ENCODE results near the gene SLC2A1.

- TF ChIP-seq, protein P1, sequence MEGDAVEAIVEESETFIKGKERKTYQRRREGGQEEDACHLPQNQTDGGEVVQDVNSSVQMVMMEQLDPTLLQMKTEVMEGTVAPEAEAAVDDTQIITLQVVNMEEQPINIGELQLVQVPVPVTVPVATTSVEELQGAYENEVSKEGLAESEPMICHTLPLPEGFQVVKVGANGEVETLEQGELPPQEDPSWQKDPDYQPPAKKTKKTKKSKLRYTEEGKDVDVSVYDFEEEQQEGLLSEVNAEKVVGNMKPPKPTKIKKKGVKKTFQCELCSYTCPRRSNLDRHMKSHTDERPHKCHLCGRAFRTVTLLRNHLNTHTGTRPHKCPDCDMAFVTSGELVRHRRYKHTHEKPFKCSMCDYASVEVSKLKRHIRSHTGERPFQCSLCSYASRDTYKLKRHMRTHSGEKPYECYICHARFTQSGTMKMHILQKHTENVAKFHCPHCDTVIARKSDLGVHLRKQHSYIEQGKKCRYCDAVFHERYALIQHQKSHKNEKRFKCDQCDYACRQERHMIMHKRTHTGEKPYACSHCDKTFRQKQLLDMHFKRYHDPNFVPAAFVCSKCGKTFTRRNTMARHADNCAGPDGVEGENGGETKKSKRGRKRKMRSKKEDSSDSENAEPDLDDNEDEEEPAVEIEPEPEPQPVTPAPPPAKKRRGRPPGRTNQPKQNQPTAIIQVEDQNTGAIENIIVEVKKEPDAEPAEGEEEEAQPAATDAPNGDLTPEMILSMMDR (IDR thresholded peaks at IDR 0.05 in 8 of 11, conservative IDR thresholded peaks at IDR 0.05 in 3 of 11): no peak
- TF ChIP-seq POLR2A (IDR thresholded peaks at IDR 0.05) (no peak), POLR2AphosphoS5 (IDR thresholded peaks at IDR 0.05) (no peak)
Measured at GRCh38 chr1:42955311-42956063, 3.2 kb downstream of the SLC2A1 start.
